GM12878 (cell line): ENCODE data around the gene GPR18. TPM values are rescaled to one million over a fixed set of nuclear protein-coding genes. Genes with fewer than 3 reads are reported as not detected.

Experiments
- ATAC-seq: fragments of 200-7000 bp; cut with Tn5 transposase; 3 replicates; pipeline ENCODE4 v1.9.1; 2020; ENCODE audit warnings: mild to moderate bottlenecking, moderate library complexity
- BruUV-seq: library from RNA; stranded (reverse); fragments of 400-500 nt; replicated peaks from 2 replicates; lab custom pipeline; 2021; lab: Mats Ljungman, UMichigan
- CTCF ChIA-PET: fragments of 300-600 bp; sonication (Branson Sonifier 250); formaldehyde crosslinking; extraction: SDS; loops from one replicate; lab custom pipeline; 2021; ENCODE audit warnings: inconsistent platforms; lab: Yijun Ruan, JAX
- POLR2A ChIA-PET: fragments of 350-600 bp; formaldehyde crosslinking; extraction: SDS; loops from one replicate; lab custom pipeline; 2021; ENCODE audit warnings: inconsistent platforms; lab: Charles Lee
- RAD21 ChIA-PET: fragments of 300-600 bp; sonication (Branson Sonifier 250); formaldehyde crosslinking; loops from one replicate; lab custom pipeline; 2023; ENCODE audit warnings: antibody characterized with exemption; ENCODE audit not compliant: unreplicated experiment; lab: Charles Lee
- SMC1A ChIA-PET: fragments of 300-600 bp; sonication (Branson Sonifier 250); formaldehyde crosslinking; loops from one replicate; lab custom pipeline; 2023; ENCODE audit not compliant: unreplicated experiment, uncharacterized antibody; lab: Charles Lee
- DNase-seq: peaks from one replicate; pipeline ENCODE4 v3.0.0-alpha.2; 2011; ENCODE audit warnings: low read depth, low spot score
- FAIRE-seq: peaks from 3 replicates; lab custom pipeline; 2011; peaks lifted over from hg19 to GRCh38; lab: Jason Lieb, UNC
- H2AFZ ChIP-seq: 2 replicates; pipeline ENCODE4 v1.6.0; 2011; ENCODE audit warnings: low read depth, low read length, control low read depth; ENCODE audit not compliant: control insufficient read depth
- H3K27ac ChIP-seq: 2 replicates; pipeline ENCODE4 v1.5.1; 2011; ENCODE audit warnings: control low read depth; ENCODE audit not compliant: control insufficient read depth, insufficient read depth
- H3K27me3 ChIP-seq, 2 experiments: replicated peaks in 1 of 2; 2 replicates each; pipeline versions ENCODE4 v1.6.0 to v1.6.1; 2011; ENCODE audit warnings: low read length in 1 of 2; ENCODE audit not compliant: control insufficient read depth in 2 of 2, insufficient read depth in 2 of 2
- H3K36me3 ChIP-seq, 2 experiments: 2 replicates each; pipeline ENCODE4 v1.5.1; 2011; ENCODE audit warnings: low read length in 1 of 2; ENCODE audit not compliant: control insufficient read depth in 2 of 2, insufficient read depth in 2 of 2
- H3K4me1 ChIP-seq: 2 replicates; pipeline ENCODE4 v1.6.1; 2011; ENCODE audit warnings: mild to moderate bottlenecking, low read length, moderate library complexity, mixed read lengths; ENCODE audit not compliant: control insufficient read depth, insufficient read depth
- H3K4me2 ChIP-seq: 2 replicates; pipeline ENCODE4 v1.6.0; 2011; ENCODE audit warnings: control low read depth; ENCODE audit not compliant: control insufficient read depth, insufficient read depth
- H3K4me3 ChIP-seq: fragments of 200-600 bp; sonication (generic); 2 replicates; pipeline ENCODE4 v1.5.1; 2016
- H3K79me2 ChIP-seq: 2 replicates; pipeline ENCODE4 v1.6.0; 2011; ENCODE audit warnings: low read length; ENCODE audit not compliant: control insufficient read depth, insufficient read depth
- H3K9ac ChIP-seq: 2 replicates; pipeline ENCODE4 v1.8.0; 2011; ENCODE audit warnings: low read length, control low read depth, mixed read lengths; ENCODE audit not compliant: control insufficient read depth, insufficient read depth
- H3K9me3 ChIP-seq: replicated peaks from 3 replicates; pipeline ENCODE4 v1.5.1; 2011; ENCODE audit warnings: mild to moderate bottlenecking, low read length; ENCODE audit not compliant: control insufficient read depth, insufficient read depth
- H4K20me1 ChIP-seq: 2 replicates; pipeline ENCODE4 v1.6.0; 2011; ENCODE audit not compliant: control insufficient read depth, insufficient read depth
- BHLHE40 ChIP-seq, 2 experiments: fragments of 450-650 bp in 1 of 2; IDR thresholded peaks; 2 replicates each; pipeline ENCODE4 v1.6.1; 2011 to 2017; ENCODE audit warnings: low read depth in 2 of 2, borderline replicate concordance in 1 of 2, improper control_type of control experiment in 1 of 2, low read length in 1 of 2, mild to moderate bottlenecking in 1 of 2
- BRCA1 ChIP-seq: IDR thresholded peaks from 2 replicates; pipeline ENCODE4 v1.6.1; 2011; ENCODE audit warnings: low read depth, low read length, improper control_type of control experiment
- CTCF ChIP-seq, 3 experiments: IDR thresholded peaks in 2 of 3; conservative IDR thresholded peaks in 1 of 3; 2 replicates each; pipeline ENCODE4 v1.5.1; 2011; ENCODE audit warnings: low read depth in 3 of 3, low read length in 3 of 3, mild to moderate bottlenecking in 3 of 3, control low read depth in 2 of 3, moderate library complexity in 2 of 3, inconsistent platforms in 1 of 3, mixed read lengths in 1 of 3; ENCODE audit not compliant: control insufficient read depth in 2 of 3, insufficient read depth in 1 of 3; ENCODE audit errors: extremely low read depth in 1 of 3
- MTA2 ChIP-seq: fragments of 450-650 bp; IDR thresholded peaks from 2 replicates; pipeline ENCODE4 v1.6.1; 2016; ENCODE audit warnings: low read depth, mild to moderate bottlenecking, moderate library complexity
- MTA3 ChIP-seq: IDR thresholded peaks from 2 replicates; pipeline ENCODE4 v1.6.1; 2012; ENCODE audit warnings: low read length, inconsistent platforms, borderline replicate concordance
- NFYA ChIP-seq: IDR thresholded peaks from 2 replicates; pipeline ENCODE4 v1.6.1; 2011; ENCODE audit warnings: low read depth, mild to moderate bottlenecking, low read length, improper control_type of control experiment, borderline replicate concordance
- RELB ChIP-seq: fragments of 450-650 bp; IDR thresholded peaks from 2 replicates; pipeline ENCODE4 v1.6.1; 2017; ENCODE audit warnings: low read depth, mild to moderate bottlenecking, moderate library complexity
- SIX5 ChIP-seq: IDR thresholded peaks from 2 replicates; pipeline ENCODE4 v1.6.1; 2011; ENCODE audit warnings: mild to moderate bottlenecking, low read depth, low read length, moderate library complexity; ENCODE audit not compliant: severe bottlenecking
- SUPT20H ChIP-seq: IDR thresholded peaks from 2 replicates; pipeline ENCODE4 v1.6.1; 2011; ENCODE audit warnings: low read depth, mild to moderate bottlenecking, low read length, moderate library complexity, borderline replicate concordance; ENCODE audit not compliant: control insufficient read depth
- TCF12 ChIP-seq: IDR thresholded peaks from 2 replicates; pipeline ENCODE4 v1.6.1; 2011; ENCODE audit warnings: low read depth, mild to moderate bottlenecking, low read length
- ZBTB4 ChIP-seq: fragments of 450-650 bp; formaldehyde crosslinking; IDR thresholded peaks from 2 replicates; pipeline ENCODE4 v1.4.0; 2022; ENCODE audit warnings: mild to moderate bottlenecking, moderate library complexity
- ZNF24 ChIP-seq: fragments of 450-650 bp; IDR thresholded peaks from 2 replicates; pipeline ENCODE4 v1.6.1; 2017; ENCODE audit warnings: antibody characterized with exemption, mild to moderate bottlenecking
- WGBS: methylation state at CpG from one replicate; pipeline ENCODE4 v1.1.6; 2016; ENCODE audit warnings: low lambda C conversion rate; ENCODE audit not compliant: insufficient replicate concordance, insufficient coverage; ENCODE audit errors: missing lambda C conversion rate; 5-methylcytosine and 5-hydroxymethylcytosine counted together
- in situ Hi-C: fragments of 300-500 bp; cut with MboI; formaldehyde crosslinking; loops from 9 replicates; pipeline ENCODE4 v1.14.3; 2018; ENCODE audit warnings: mixed read lengths
- intact Hi-C: fragments of 100-400 bp; cut with micrococcal nuclease; formaldehyde crosslinking; loops from one replicate; pipeline ENCODE4 v1.14.2; 2022; ENCODE audit not compliant: unreplicated experiment
- polyA plus RNA-seq, 11 experiments: library from polyadenylated mRNA; depleted of rRNA in 4 of 11; unstranded in 6 of 11; stranded (reverse) in 5 of 11; fragments of >200 nt; fragmentation: Nextera tagmentation in 4 of 11; fragmentation: Illumina TruSeq in 1 of 11; extraction: Ambion mirVana in 4 of 11; extraction: Trizol in 1 of 11; gene quantifications; 1 replicate in 1 of 11; 2 replicates in 10 of 11; pipeline versions ENCODE4 v1.2.1 to v1.2.3, GENCODE V29; 2011 to 2016; ENCODE audit warnings: inconsistent platforms in 2 of 11, missing spikeins in 2 of 11, low read depth in 1 of 11
- total RNA-seq, 4 experiments: library from RNA; depleted of rRNA in 3 of 4; stranded (reverse); fragments of >200 nt in 3 of 4; fragmentation: Illumina TruSeq in 1 of 4; extraction: Trizol in 1 of 4; gene quantifications; 2 replicates each; pipeline versions ENCODE4 v1.2.1 to v1.2.3, GENCODE V29; 2013 to 2021
- TF ChIP-seq, protein P1 (sequence below): IDR thresholded peaks from 2 replicates; pipeline ENCODE4 v1.6.1; 2011; ENCODE audit warnings: borderline replicate concordance, low read depth, mild to moderate bottlenecking, moderate library complexity, low read length; ENCODE audit not compliant: insufficient read depth, poor library complexity, severe bottlenecking

GPR18 gene
- total and polyA plus RNA-seq, 10 of the 15 experiments (the other 5 are each of a cell fraction or from before 2014, with no cell fraction given), result 3.3 to 12.9 (median 5.2) TPM

GRCh38 chr13:99214731-99215130, 43.4 kb downstream of the GPR18 start (continued):
- TF ChIP-seq BRCA1 (no peak), CTCF (IDR thresholded peaks at IDR 0.05 in 2 of 3, conservative IDR thresholded peaks at IDR 0.05 in 1 of 3; ENCODE audit: control insufficient read depth in 2 of 3, extremely low read depth in 1 of 3, insufficient read depth in 1 of 3, low read depth in 3 of 3, low read length in 3 of 3) (no peak), TCF12 (no peak), SUPT20H (no peak), MTA3 (no peak)
- TF ChIP-seq, protein P1, sequence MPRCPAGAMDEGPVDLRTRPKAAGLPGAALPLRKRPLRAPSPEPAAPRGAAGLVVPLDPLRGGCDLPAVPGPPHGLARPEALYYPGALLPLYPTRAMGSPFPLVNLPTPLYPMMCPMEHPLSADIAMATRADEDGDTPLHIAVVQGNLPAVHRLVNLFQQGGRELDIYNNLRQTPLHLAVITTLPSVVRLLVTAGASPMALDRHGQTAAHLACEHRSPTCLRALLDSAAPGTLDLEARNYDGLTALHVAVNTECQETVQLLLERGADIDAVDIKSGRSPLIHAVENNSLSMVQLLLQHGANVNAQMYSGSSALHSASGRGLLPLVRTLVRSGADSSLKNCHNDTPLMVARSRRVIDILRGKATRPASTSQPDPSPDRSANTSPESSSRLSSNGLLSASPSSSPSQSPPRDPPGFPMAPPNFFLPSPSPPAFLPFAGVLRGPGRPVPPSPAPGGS, result no peak

DNA sequence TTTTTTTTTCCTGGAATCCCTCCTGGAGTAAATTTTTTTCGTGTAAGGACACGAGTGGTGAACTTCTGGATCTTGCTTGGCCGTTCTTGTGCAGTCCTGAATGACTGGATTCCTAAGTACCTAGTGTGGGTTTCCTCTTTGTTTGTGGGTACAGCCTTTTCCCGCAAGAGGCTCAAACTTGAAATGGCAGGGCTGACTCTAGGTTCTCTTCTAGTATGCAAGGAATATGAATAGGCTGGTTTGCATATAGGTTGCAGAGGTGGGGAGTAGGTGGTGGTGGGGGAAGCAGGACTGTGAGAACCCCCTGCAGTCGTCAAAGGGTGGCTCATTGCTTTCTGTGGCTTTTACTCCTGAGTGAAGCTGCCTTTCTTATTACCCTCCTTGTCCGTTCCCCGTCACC, 43.9 kb downstream of the GPR18 start:
- ATAC-seq, result peak; percentile 86
- peak overlapping the region; percentile 14; the same call in 1 of the 2 replicates for H3K4me3 ChIP-seq
- no TSS peak for BruUV-seq
- H3K9me3 ChIP-seq, result no peaks in the 10 kb centered on the region
- no peaks in the 10 kb centered on the region; the same call in 1 of the 2 replicates for H4K20me1 ChIP-seq
- no peaks in the 10 kb centered on the region; a peak in 1 of 4 replicates for H3K36me3 ChIP-seq
- intact Hi-C loops (no loop called here), in situ Hi-C loops (no loop called here)
- FAIRE-seq, result no peak
- CTCF ChIA-PET, result interaction anchor here (1.2 to 1.5 kb wide), 2 partner anchors 9 to 56 kb away, joined by 3 to 5 read pairs; no protein-coding TSS in a partner anchor
- no peak overlapping the region for H3K27ac ChIP-seq
- no peak overlapping the region for H2AFZ ChIP-seq
- POLR2A ChIA-PET, result no interaction called here
- 24% methylated on average over 7 of the region's 7 CpGs for WGBS
- peak overlapping the region; percentile 59; the same call in 1 of the 2 replicates for H3K4me2 ChIP-seq
- no peak overlapping the region for H3K9ac ChIP-seq
- no peaks in the 10 kb centered on the region for H3K27me3 ChIP-seq
- RAD21 ChIA-PET, result interaction anchor here (1.1 to 1.5 kb wide), 3 partner anchors 11 to 52 kb away, joined by 4 to 5 read pairs (median 4); no protein-coding TSS in a partner anchor
- H3K79me2 ChIP-seq, result peaks cover 38% of the 10 kb centered on the region
- peak; percentile 67 for DNase-seq
- peaks cover 14% of the 10 kb centered on the region for H3K4me1 ChIP-seq
- SMC1A ChIA-PET, result interaction anchor here (0.8 to 1.6 kb wide), 8 partner anchors 8 to 51 kb away, joined by 3 to 6 read pairs (median 4); partner anchors contain the start of gene GPR18
- TF ChIP-seq ZBTB4 (CRISPR knock-in tag), result no peak
- TF ChIP-seq TCF12, result 0 out of 2 replicates have a peak, but pooled peaks have one; percentile 21
- TF ChIP-seq SUPT20H, result no peak
- no peak for TF ChIP-seq BHLHE40 (IDR thresholded peaks at IDR 0.05; ENCODE audit: borderline replicate concordance in 1 of 2, low read depth in 2 of 2, low read length in 1 of 2)
- no peak for TF ChIP-seq SIX5
- TF ChIP-seq MTA2, result no peak
- no peak for TF ChIP-seq ZNF24
- 0 out of 2 replicates have a peak, but pooled peaks have one; percentile 20 for TF ChIP-seq RELB
- no peak for TF ChIP-seq NFYA
